GM23338 (cell line): Measurements from ENCODE around the gene TAF11L3. TPM values are rescaled to one million over a fixed set of nuclear protein-coding genes. Genes with fewer than 3 reads are reported as not detected.
"Not testable (repeated sequence)": the region's sequence is repeated elsewhere in the genome, so short reads cannot be mapped to it uniquely, and the experiment has no call there.

Experiments used
- ATAC-seq: fragments of 200-7000 bp; cut with Tn5 transposase; 3 replicates; pipeline ENCODE4 v1.9.1; 2020
- DNase-seq: peaks from one replicate; pipeline ENCODE4 v3.0.0-alpha.2; 2015; ENCODE audit warnings: low spot score
- H2AFZ ChIP-seq: fragments of 200-600 bp; sonication (generic); 2 replicates; pipeline ENCODE4 v1.8.0; 2016; ENCODE audit warnings: antibody characterized with exemption, mild to moderate bottlenecking, moderate library complexity
- H3F3A ChIP-seq: fragments of 200-600 bp; sonication (generic); replicated peaks from 2 replicates; pipeline ENCODE4 v1.8.0; 2017; ENCODE audit warnings: antibody characterized with exemption, mixed run types, low read depth
- H3K27ac ChIP-seq: fragments of 200-600 bp; sonication (generic); 2 replicates; pipeline ENCODE4 v1.6.1; 2016; ENCODE audit warnings: low read depth
- H3K27me3 ChIP-seq: fragments of 200-600 bp; sonication (generic); 2 replicates; pipeline ENCODE4 v1.8.0; 2016; ENCODE audit warnings: mild to moderate bottlenecking, mixed run types, moderate library complexity; ENCODE audit not compliant: insufficient read depth
- H3K36me3 ChIP-seq: fragments of 200-600 bp; sonication (generic); 2 replicates; pipeline ENCODE4 v1.8.0; 2016; ENCODE audit warnings: mild to moderate bottlenecking; ENCODE audit not compliant: insufficient read depth
- H3K4me1 ChIP-seq: fragments of 200-600 bp; sonication (generic); 2 replicates; pipeline ENCODE4 v1.8.0; 2016; ENCODE audit warnings: mild to moderate bottlenecking, moderate library complexity; ENCODE audit not compliant: insufficient read depth
- H3K4me2 ChIP-seq: fragments of 200-600 bp; sonication (generic); 2 replicates; pipeline ENCODE4 v1.7.1; 2017; ENCODE audit warnings: mixed run types
- H3K4me3 ChIP-seq: fragments of 200-600 bp; sonication (generic); 2 replicates; pipeline ENCODE4 v1.6.1; 2016; ENCODE audit warnings: mixed run types
- H3K79me2 ChIP-seq: fragments of 200-600 bp; sonication (generic); replicated peaks from 2 replicates; pipeline ENCODE4 v1.8.0; 2017; ENCODE audit warnings: mild to moderate bottlenecking; ENCODE audit not compliant: insufficient read depth
- H3K9me2 ChIP-seq: fragments of 200-600 bp; sonication (generic); 2 replicates; pipeline ENCODE4 v1.8.0; 2017; ENCODE audit not compliant: insufficient read depth
- H4K20me1 ChIP-seq: fragments of 200-600 bp; sonication (generic); replicated peaks from 2 replicates; pipeline ENCODE4 v1.8.0; 2017; ENCODE audit warnings: mild to moderate bottlenecking; ENCODE audit not compliant: insufficient read depth
- H3K27ac Mint-ChIP-seq: 2 replicates; pipeline ENCODE4 v1.8.0; 2020; ENCODE audit warnings: inconsistent platforms, mild to moderate bottlenecking, moderate library complexity, mixed read lengths
- H3K27me3 Mint-ChIP-seq: 3 replicates; pipeline ENCODE4 v1.8.0; 2022; ENCODE audit warnings: low read depth, mild to moderate bottlenecking, moderate library complexity, mixed read lengths, inconsistent platforms; ENCODE audit not compliant: insufficient read depth, poor library complexity
- H3K36me3 Mint-ChIP-seq: 3 replicates; pipeline ENCODE4 v1.8.0; 2021; ENCODE audit warnings: low read depth, mild to moderate bottlenecking, inconsistent platforms, moderate library complexity, mixed read lengths
- H3K4me1 Mint-ChIP-seq: 3 replicates; pipeline ENCODE4 v1.8.0; 2020; ENCODE audit warnings: mild to moderate bottlenecking, inconsistent platforms, mixed read lengths
- H3K4me3 Mint-ChIP-seq: 3 replicates; pipeline ENCODE4 v1.8.0; 2021; ENCODE audit warnings: moderate library complexity, mild to moderate bottlenecking, inconsistent platforms, mixed read lengths
- H3K9me3 Mint-ChIP-seq: 3 replicates; pipeline ENCODE4 v1.8.0; 2020; ENCODE audit warnings: moderate library complexity, mild to moderate bottlenecking, inconsistent platforms, mixed read lengths
- CREB1 ChIP-seq: fragments of 250-450 bp; sonication (Bioruptor Pico); IDR thresholded peaks from 2 replicates; pipeline ENCODE4 v1.5.0; 2020; ENCODE audit warnings: low read depth, mild to moderate bottlenecking, moderate library complexity
- EZH2 ChIP-seq: fragments of 200-600 bp; sonication (generic); IDR thresholded peaks from one replicate; pipeline ENCODE4 v1.8.0; 2017; ENCODE audit warnings: antibody characterized with exemption, mild to moderate bottlenecking, low read depth; ENCODE audit not compliant: unreplicated experiment
- EZH2phosphoT487 ChIP-seq: fragments of 200-600 bp; sonication (generic); IDR thresholded peaks from one replicate; pipeline ENCODE4 v1.8.1; 2018; ENCODE audit warnings: antibody characterized with exemption; ENCODE audit not compliant: unreplicated experiment
- JUNB ChIP-seq: IDR thresholded peaks from one replicate; pipeline ENCODE4 v1.6.1; 2016; ENCODE audit warnings: antibody characterized with exemption; ENCODE audit not compliant: unreplicated experiment
- NANOG ChIP-seq: IDR thresholded peaks from 2 replicates; pipeline ENCODE4 v1.6.1; 2016; ENCODE audit warnings: antibody characterized with exemption, borderline replicate concordance
- STAT1 ChIP-seq: IDR thresholded peaks from one replicate; pipeline ENCODE4 v1.6.1; 2016; ENCODE audit warnings: antibody characterized with exemption; ENCODE audit not compliant: unreplicated experiment
- ZNF114 ChIP-seq: fragments of 250-450 bp; sonication (Bioruptor Pico); IDR thresholded peaks from 2 replicates; pipeline ENCODE4 v1.5.0; 2020; ENCODE audit warnings: mild to moderate bottlenecking, moderate library complexity
- long read RNA-seq: library from polyadenylated mRNA; unstranded; transcript quantifications from one replicate; pipeline ENCODE4 v2.0.0, GENCODE V29; 2020; ENCODE audit not compliant: unreplicated experiment
- polyA plus RNA-seq: library from polyadenylated mRNA; unstranded; fragments of >200 nt; fragmentation: Nextera tagmentation; extraction: Ambion mirVana; gene quantifications from 2 replicates; pipeline ENCODE4 v1.2.1, GENCODE V29; 2016
- total RNA-seq: library from RNA; depleted of rRNA; stranded (reverse); fragments of >200 nt; shearing (Covaris generic); gene quantifications from 2 replicates; pipeline ENCODE4 v1.2.3, GENCODE V29; 2014; rRNA removed
- TF ChIP-seq, protein P1 (sequence below): IDR thresholded peaks from 2 replicates; pipeline ENCODE4 v1.6.1; 2016; ENCODE audit warnings: antibody characterized with exemption
- TF ChIP-seq, protein P2 (sequence below), 2 experiments: fragments of 200-600 bp in 1 of 2; sonication (generic) in 1 of 2; conservative IDR thresholded peaks; 2 replicates each; pipeline versions ENCODE4 v1.5.1 to v1.6.1; 2016 to 2017; ENCODE audit warnings: antibody characterized with exemption in 2 of 2, low read depth in 2 of 2, mild to moderate bottlenecking in 2 of 2, moderate library complexity in 1 of 2
- TF ChIP-seq, protein P3 (sequence below): fragments of 250-450 bp; sonication (Bioruptor Pico); IDR thresholded peaks from 2 replicates; pipeline ENCODE4 v1.5.0; 2020; ENCODE audit warnings: mild to moderate bottlenecking, moderate library complexity

The TAF11L3 gene
- total RNA-seq (not detected in 2 replicates), polyA plus RNA-seq (not detected in 2 replicates)
- long read RNA-seq = 0 reads

DNA sequence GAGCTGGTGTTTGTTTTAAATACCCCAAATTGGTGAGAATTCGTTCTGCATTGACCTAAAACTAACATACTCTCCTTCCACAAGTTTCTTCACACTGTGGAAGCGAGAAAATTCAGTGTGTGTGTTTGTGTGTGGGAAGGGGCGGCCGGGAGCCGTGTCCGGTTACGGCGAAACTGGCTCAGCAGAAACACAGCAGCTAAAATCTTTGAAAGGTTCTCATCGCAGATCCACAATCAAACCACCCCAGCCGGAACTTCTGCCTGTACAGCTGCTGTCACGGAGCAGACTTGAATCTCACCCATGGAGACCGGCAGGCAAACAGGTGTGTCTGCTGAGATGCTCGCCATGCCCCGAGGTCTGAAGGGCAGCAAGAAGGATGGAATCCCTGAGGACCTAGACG lies at the start of gene TAF11L3:
Gene TAF11L3 (plus strand): TSS at position 301 of the 400 bp plus-strand sequence.
- H4K20me1 ChIP-seq, ATAC-seq, H3K9me2 ChIP-seq: not testable (repeated sequence)

GRCh38 chr5:17470064-17470463 lies 48.1 kb upstream of the TAF11L3 start:
- Histone ChIP-seq H4K20me1 (no peaks in the 10 kb centered on the region), H3K79me2 (no peaks in the 10 kb centered on the region), H2AFZ (no peak overlapping the region), H3K4me2 (no peak overlapping the region), H3K27ac (no peak overlapping the region), H3K4me3 (no peak overlapping the region), H3K27me3 (no peaks in the 10 kb centered on the region), H3F3A (no peaks in the 10 kb centered on the region), H3K9me2 (no peaks in the 10 kb centered on the region), H3K36me3 (no peaks in the 10 kb centered on the region), H3K4me1 (no peaks in the 10 kb centered on the region)
- no peak for TF ChIP-seq STAT1
- TF ChIP-seq CREB1 (CRISPR knock-in tag) = no peak
- TF ChIP-seq EZH2 = no peak
- TF ChIP-seq, protein P1, sequence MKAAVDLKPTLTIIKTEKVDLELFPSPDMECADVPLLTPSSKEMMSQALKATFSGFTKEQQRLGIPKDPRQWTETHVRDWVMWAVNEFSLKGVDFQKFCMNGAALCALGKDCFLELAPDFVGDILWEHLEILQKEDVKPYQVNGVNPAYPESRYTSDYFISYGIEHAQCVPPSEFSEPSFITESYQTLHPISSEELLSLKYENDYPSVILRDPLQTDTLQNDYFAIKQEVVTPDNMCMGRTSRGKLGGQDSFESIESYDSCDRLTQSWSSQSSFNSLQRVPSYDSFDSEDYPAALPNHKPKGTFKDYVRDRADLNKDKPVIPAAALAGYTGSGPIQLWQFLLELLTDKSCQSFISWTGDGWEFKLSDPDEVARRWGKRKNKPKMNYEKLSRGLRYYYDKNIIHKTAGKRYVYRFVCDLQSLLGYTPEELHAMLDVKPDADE = no peak
- TF ChIP-seq ZNF114 (CRISPR knock-in tag) = no peak
- TF ChIP-seq, protein P2, sequence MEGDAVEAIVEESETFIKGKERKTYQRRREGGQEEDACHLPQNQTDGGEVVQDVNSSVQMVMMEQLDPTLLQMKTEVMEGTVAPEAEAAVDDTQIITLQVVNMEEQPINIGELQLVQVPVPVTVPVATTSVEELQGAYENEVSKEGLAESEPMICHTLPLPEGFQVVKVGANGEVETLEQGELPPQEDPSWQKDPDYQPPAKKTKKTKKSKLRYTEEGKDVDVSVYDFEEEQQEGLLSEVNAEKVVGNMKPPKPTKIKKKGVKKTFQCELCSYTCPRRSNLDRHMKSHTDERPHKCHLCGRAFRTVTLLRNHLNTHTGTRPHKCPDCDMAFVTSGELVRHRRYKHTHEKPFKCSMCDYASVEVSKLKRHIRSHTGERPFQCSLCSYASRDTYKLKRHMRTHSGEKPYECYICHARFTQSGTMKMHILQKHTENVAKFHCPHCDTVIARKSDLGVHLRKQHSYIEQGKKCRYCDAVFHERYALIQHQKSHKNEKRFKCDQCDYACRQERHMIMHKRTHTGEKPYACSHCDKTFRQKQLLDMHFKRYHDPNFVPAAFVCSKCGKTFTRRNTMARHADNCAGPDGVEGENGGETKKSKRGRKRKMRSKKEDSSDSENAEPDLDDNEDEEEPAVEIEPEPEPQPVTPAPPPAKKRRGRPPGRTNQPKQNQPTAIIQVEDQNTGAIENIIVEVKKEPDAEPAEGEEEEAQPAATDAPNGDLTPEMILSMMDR (conservative IDR thresholded peaks at IDR 0.05; ENCODE audit: low read depth in 2 of 2) = no peak
- TF ChIP-seq JUNB = no peak
- TF ChIP-seq, protein P3, sequence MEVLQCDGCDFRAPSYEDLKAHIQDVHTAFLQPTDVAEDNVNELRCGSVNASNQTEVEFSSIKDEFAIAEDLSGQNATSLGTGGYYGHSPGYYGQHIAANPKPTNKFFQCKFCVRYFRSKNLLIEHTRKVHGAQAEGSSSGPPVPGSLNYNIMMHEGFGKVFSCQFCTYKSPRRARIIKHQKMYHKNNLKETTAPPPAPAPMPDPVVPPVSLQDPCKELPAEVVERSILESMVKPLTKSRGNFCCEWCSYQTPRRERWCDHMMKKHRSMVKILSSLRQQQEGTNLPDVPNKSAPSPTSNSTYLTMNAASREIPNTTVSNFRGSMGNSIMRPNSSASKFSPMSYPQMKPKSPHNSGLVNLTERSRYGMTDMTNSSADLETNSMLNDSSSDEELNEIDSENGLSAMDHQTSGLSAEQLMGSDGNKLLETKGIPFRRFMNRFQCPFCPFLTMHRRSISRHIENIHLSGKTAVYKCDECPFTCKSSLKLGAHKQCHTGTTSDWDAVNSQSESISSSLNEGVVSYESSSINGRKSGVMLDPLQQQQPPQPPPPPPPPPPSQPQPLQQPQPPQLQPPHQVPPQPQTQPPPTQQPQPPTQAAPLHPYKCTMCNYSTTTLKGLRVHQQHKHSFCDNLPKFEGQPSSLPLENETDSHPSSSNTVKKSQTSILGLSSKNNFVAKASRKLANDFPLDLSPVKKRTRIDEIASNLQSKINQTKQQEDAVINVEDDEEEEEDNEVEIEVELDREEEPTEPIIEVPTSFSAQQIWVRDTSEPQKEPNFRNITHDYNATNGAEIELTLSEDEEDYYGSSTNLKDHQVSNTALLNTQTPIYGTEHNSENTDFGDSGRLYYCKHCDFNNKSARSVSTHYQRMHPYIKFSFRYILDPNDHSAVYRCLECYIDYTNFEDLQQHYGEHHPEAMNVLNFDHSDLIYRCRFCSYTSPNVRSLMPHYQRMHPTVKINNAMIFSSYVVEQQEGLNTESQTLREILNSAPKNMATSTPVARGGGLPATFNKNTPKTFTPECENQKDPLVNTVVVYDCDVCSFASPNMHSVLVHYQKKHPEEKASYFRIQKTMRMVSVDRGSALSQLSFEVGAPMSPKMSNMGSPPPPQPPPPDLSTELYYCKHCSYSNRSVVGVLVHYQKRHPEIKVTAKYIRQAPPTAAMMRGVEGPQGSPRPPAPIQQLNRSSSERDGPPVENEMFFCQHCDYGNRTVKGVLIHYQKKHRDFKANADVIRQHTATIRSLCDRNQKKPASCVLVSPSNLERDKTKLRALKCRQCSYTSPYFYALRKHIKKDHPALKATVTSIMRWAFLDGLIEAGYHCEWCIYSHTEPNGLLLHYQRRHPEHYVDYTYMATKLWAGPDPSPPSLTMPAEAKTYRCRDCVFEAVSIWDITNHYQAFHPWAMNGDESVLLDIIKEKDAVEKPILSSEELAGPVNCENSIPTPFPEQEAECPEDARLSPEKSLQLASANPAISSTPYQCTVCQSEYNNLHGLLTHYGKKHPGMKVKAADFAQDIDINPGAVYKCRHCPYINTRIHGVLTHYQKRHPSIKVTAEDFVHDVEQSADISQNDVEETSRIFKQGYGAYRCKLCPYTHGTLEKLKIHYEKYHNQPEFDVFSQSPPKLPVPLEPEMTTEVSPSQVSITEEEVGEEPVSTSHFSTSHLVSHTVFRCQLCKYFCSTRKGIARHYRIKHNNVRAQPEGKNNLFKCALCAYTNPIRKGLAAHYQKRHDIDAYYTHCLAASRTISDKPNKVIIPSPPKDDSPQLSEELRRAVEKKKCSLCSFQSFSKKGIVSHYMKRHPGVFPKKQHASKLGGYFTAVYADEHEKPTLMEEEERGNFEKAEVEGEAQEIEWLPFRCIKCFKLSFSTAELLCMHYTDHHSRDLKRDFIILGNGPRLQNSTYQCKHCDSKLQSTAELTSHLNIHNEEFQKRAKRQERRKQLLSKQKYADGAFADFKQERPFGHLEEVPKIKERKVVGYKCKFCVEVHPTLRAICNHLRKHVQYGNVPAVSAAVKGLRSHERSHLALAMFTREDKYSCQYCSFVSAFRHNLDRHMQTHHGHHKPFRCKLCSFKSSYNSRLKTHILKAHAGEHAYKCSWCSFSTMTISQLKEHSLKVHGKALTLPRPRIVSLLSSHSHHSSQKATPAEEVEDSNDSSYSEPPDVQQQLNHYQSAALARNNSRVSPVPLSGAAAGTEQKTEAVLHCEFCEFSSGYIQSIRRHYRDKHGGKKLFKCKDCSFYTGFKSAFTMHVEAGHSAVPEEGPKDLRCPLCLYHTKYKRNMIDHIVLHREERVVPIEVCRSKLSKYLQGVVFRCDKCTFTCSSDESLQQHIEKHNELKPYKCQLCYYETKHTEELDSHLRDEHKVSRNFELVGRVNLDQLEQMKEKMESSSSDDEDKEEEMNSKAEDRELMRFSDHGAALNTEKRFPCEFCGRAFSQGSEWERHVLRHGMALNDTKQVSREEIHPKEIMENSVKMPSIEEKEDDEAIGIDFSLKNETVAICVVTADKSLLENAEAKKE (CRISPR knock-in tag) = no peak
- TF ChIP-seq NANOG = no peak
- TF ChIP-seq EZH2phosphoT487 = no peak
- no peak overlapping the region for H3K27ac Mint-ChIP-seq
- H3K9me3 Mint-ChIP-seq = no peaks in the 10 kb centered on the region
- no peak for DNase-seq
- H3K4me1 Mint-ChIP-seq = no peaks in the 10 kb centered on the region
- no peaks in the 10 kb centered on the region for H3K27me3 Mint-ChIP-seq
- no peak overlapping the region for H3K4me3 Mint-ChIP-seq
- H3K36me3 Mint-ChIP-seq = no peaks in the 10 kb centered on the region
- no peak for ATAC-seq

More for the DNA sequence above, at the start of gene TAF11L3:
- not testable (repeated sequence) for H3K79me2 ChIP-seq, H3K27ac ChIP-seq, H2AFZ ChIP-seq, H3K4me1 Mint-ChIP-seq, H3K27me3 ChIP-seq, DNase-seq, H3K4me3 Mint-ChIP-seq, H3K4me1 ChIP-seq, H3K4me2 ChIP-seq, H3K4me3 ChIP-seq, H3K36me3 ChIP-seq, H3K9me3 Mint-ChIP-seq, H3K27me3 Mint-ChIP-seq, H3K36me3 Mint-ChIP-seq, H3F3A ChIP-seq, H3K27ac Mint-ChIP-seq
